Measurements from ENCODE around the gene RNF2. TPM values are rescaled to one million over a fixed set of nuclear protein-coding genes. Genes with fewer than 3 reads are reported as not detected.
A peak's percentile ranks its signal among the peaks of the same experiment; 100 is the strongest.

RNF2 gene
- polyA plus RNA-seq, 1 of the 3 experiments (the other 2 are of a cell fraction) = 20.1 TPM

DNA sequence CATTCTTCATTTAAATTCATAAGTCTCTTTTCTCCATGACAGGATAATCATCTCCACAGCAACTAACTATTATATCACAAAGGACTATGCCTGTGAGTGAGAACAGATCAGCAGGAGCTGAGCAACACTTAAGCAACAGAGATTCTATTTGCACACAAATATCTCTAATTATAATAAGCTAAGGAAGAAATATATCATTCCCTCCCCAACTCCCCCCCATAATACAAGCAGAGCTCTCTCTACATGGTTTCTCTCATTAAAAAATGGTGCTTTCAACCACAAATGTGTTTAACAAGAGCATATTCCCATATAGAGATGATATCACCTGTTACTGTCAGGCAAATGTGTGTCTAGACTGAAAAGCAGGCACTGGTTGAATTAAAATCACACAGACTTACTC is 36.5 kb upstream of the RNF2 start:
- H3K79me2 ChIP-seq (ENCODE audit: insufficient read depth) = no peaks in the 10 kb centered on the region
- H2AFZ ChIP-seq (ENCODE audit: low read depth) = no peak overlapping the region
- H3K27me3 ChIP-seq (ENCODE audit: insufficient read depth) = no peaks in the 10 kb centered on the region
- CTCF ChIA-PET = interaction anchor here (1.0 to 1.7 kb wide), 4 partner anchors 8 to 203 kb away, joined by 3 to 6 read pairs (median 6); no protein-coding TSS in a partner anchor
- H3K9ac ChIP-seq = no peak overlapping the region
- no peaks in the 10 kb centered on the region for H3K9me2 ChIP-seq
- H3K4me2 ChIP-seq = no peak overlapping the region
- H3K36me3 ChIP-seq (replicated peaks in 1 of 2; ENCODE audit: control insufficient read depth in 1 of 2, insufficient read depth in 2 of 2, low read length in 1 of 2) = no peaks in the 10 kb centered on the region
- no peaks in the 10 kb centered on the region for H3K9me3 ChIP-seq
- POLR2A ChIA-PET = interaction anchor here (1.2 kb wide), 1 partner anchor 36 kb away, joined by 3 read pairs; the partner anchor contains the start of gene RNF2
- DNase-seq = peak; percentile 23
- H3K27ac ChIP-seq (ENCODE audit: low read depth in 2 of 2, low read length in 1 of 2) = peak overlapping the region in 1 of 2 experiments; percentile 89; a peak in 2 of 4 replicates
- H3F3A ChIP-seq (replicated peaks; ENCODE audit: insufficient read depth) = no peaks in the 10 kb centered on the region
- H4K20me1 ChIP-seq (ENCODE audit: insufficient read depth) = no peaks in the 10 kb centered on the region
- no peak for TF ChIP-seq MEF2A (IDR thresholded peaks at IDR 0.05; ENCODE audit: borderline replicate concordance, low read depth)
- TF ChIP-seq USF2 (IDR thresholded peaks at IDR 0.05; ENCODE audit: borderline replicate concordance, low read depth, low read length) = no peak
- TF ChIP-seq ZBTB33 (IDR thresholded peaks at IDR 0.05; ENCODE audit: borderline replicate concordance, low read depth) = no peak
- TF ChIP-seq, protein P1, sequence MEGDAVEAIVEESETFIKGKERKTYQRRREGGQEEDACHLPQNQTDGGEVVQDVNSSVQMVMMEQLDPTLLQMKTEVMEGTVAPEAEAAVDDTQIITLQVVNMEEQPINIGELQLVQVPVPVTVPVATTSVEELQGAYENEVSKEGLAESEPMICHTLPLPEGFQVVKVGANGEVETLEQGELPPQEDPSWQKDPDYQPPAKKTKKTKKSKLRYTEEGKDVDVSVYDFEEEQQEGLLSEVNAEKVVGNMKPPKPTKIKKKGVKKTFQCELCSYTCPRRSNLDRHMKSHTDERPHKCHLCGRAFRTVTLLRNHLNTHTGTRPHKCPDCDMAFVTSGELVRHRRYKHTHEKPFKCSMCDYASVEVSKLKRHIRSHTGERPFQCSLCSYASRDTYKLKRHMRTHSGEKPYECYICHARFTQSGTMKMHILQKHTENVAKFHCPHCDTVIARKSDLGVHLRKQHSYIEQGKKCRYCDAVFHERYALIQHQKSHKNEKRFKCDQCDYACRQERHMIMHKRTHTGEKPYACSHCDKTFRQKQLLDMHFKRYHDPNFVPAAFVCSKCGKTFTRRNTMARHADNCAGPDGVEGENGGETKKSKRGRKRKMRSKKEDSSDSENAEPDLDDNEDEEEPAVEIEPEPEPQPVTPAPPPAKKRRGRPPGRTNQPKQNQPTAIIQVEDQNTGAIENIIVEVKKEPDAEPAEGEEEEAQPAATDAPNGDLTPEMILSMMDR (IDR thresholded peaks at IDR 0.05) = no peak
- TF ChIP-seq GATA2 (CRISPR knock-in tag; IDR thresholded peaks at IDR 0.05) = peak; percentile 64
- TF ChIP-seq EP300 (IDR thresholded peaks at IDR 0.05; ENCODE audit: borderline replicate concordance in 1 of 2, low read depth in 1 of 2, low read length in 1 of 2) = no peak
- no peak overlapping the region for H3K4me3 ChIP-seq (ENCODE audit: low read depth in 2 of 2, low read length in 1 of 2)
- H3K4me1 ChIP-seq (ENCODE audit: control insufficient read depth in 1 of 2, insufficient read depth in 2 of 2, low read depth in 1 of 2, low read length in 1 of 2) = peaks cover 0 to 4% of the 10 kb centered on the region in 2 experiments; a peak in 2 of 4 replicates

- no peaks in the 10 kb centered on the region for H3K79me2 ChIP-seq (ENCODE audit: insufficient read depth)
- no peak overlapping the region for H3K9ac ChIP-seq
- peaks cover 3% of the 10 kb centered on the region for H3F3A ChIP-seq (replicated peaks; ENCODE audit: insufficient read depth)
- CTCF ChIA-PET = interaction anchor here (1.7 kb wide), 2 partner anchors 9 to 204 kb away, joined by 6 read pairs; no protein-coding TSS in a partner anchor
- no peak overlapping the region for H2AFZ ChIP-seq (ENCODE audit: low read depth)
- DNase-seq = no peak
- no peaks in the 10 kb centered on the region for H3K36me3 ChIP-seq (replicated peaks in 1 of 2; ENCODE audit: control insufficient read depth in 1 of 2, insufficient read depth in 2 of 2, low read length in 1 of 2)
- TF ChIP-seq, protein P2, sequence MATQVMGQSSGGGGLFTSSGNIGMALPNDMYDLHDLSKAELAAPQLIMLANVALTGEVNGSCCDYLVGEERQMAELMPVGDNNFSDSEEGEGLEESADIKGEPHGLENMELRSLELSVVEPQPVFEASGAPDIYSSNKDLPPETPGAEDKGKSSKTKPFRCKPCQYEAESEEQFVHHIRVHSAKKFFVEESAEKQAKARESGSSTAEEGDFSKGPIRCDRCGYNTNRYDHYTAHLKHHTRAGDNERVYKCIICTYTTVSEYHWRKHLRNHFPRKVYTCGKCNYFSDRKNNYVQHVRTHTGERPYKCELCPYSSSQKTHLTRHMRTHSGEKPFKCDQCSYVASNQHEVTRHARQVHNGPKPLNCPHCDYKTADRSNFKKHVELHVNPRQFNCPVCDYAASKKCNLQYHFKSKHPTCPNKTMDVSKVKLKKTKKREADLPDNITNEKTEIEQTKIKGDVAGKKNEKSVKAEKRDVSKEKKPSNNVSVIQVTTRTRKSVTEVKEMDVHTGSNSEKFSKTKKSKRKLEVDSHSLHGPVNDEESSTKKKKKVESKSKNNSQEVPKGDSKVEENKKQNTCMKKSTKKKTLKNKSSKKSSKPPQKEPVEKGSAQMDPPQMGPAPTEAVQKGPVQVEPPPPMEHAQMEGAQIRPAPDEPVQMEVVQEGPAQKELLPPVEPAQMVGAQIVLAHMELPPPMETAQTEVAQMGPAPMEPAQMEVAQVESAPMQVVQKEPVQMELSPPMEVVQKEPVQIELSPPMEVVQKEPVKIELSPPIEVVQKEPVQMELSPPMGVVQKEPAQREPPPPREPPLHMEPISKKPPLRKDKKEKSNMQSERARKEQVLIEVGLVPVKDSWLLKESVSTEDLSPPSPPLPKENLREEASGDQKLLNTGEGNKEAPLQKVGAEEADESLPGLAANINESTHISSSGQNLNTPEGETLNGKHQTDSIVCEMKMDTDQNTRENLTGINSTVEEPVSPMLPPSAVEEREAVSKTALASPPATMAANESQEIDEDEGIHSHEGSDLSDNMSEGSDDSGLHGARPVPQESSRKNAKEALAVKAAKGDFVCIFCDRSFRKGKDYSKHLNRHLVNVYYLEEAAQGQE (IDR thresholded peaks at IDR 0.05; ENCODE audit: low read depth, low read length) = no peak
- no peak for TF ChIP-seq TCF12 (IDR thresholded peaks at IDR 0.05)
- no peak for TF ChIP-seq GATA2 (CRISPR knock-in tag; IDR thresholded peaks at IDR 0.05)
- TF ChIP-seq SMC3 (IDR thresholded peaks at IDR 0.05; ENCODE audit: low read depth, low read length) = no peak
- TF ChIP-seq, protein P1 (IDR thresholded peaks at IDR 0.05) = no peak
- no peak for TF ChIP-seq USF2 (IDR thresholded peaks at IDR 0.05; ENCODE audit: borderline replicate concordance, low read depth, low read length)
- TF ChIP-seq CHD2 (IDR thresholded peaks at IDR 0.05; ENCODE audit: low read length, partially characterized antibody) = no peak
- no peak for TF ChIP-seq TEAD4 (IDR thresholded peaks at IDR 0.05; ENCODE audit: borderline replicate concordance, insufficient read depth)
- TF ChIP-seq, protein P3, sequence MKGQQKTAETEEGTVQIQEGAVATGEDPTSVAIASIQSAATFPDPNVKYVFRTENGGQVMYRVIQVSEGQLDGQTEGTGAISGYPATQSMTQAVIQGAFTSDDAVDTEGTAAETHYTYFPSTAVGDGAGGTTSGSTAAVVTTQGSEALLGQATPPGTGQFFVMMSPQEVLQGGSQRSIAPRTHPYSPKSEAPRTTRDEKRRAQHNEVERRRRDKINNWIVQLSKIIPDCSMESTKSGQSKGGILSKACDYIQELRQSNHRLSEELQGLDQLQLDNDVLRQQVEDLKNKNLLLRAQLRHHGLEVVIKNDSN (IDR thresholded peaks at IDR 0.05; ENCODE audit: borderline replicate concordance, low read depth) = no peak
- no peak for TF ChIP-seq JUND (IDR thresholded peaks at IDR 0.05)
- H3K9me2 ChIP-seq = no peaks in the 10 kb centered on the region
- H4K20me1 ChIP-seq (ENCODE audit: insufficient read depth) = no peaks in the 10 kb centered on the region
- H3K27ac ChIP-seq (ENCODE audit: low read depth in 2 of 2, low read length in 1 of 2) = no peak overlapping the region
- no peak overlapping the region for H3K4me2 ChIP-seq
- no peaks in the 10 kb centered on the region for H3K9me3 ChIP-seq
- H3K4me3 ChIP-seq (ENCODE audit: low read depth in 2 of 2, low read length in 1 of 2) = no peak overlapping the region
- H3K4me1 ChIP-seq (ENCODE audit: control insufficient read depth in 1 of 2, insufficient read depth in 2 of 2, low read depth in 1 of 2, low read length in 1 of 2) = peaks cover 0 to 4% of the 10 kb centered on the region in 2 experiments; a peak in 2 of 4 replicates
- no peaks in the 10 kb centered on the region for H3K27me3 ChIP-seq (ENCODE audit: insufficient read depth)
- POLR2A ChIA-PET = no interaction called here
Measured at GRCh38 chr1:185010361-185010760, 35.0 kb upstream of the RNF2 start.
